ENCODE results near the gene HNRNPM.

- TF ChIP-seq CTCF (IDR thresholded peaks at IDR 0.05) (no peak), EP300 (IDR thresholded peaks at IDR 0.05) (no peak), POLR2A (IDR thresholded peaks at IDR 0.05) (no peak)
Measured at GRCh38 chr19:8429826-8430225, 14.9 kb upstream of the HNRNPM start.

Data from ovary (tissue), 3 donors.